HG03565 (cell line): ENCODE data around the gene CFAP61.

Experiments
- ATAC-seq: cut with Tn5 transposase; IDR thresholded peaks from one replicate; pipeline ENCODE4 v1.9.1; 2021; ENCODE audit warnings: mild to moderate bottlenecking, moderate library complexity; ENCODE audit not compliant: unreplicated experiment

CFAP61 gene

DNA sequence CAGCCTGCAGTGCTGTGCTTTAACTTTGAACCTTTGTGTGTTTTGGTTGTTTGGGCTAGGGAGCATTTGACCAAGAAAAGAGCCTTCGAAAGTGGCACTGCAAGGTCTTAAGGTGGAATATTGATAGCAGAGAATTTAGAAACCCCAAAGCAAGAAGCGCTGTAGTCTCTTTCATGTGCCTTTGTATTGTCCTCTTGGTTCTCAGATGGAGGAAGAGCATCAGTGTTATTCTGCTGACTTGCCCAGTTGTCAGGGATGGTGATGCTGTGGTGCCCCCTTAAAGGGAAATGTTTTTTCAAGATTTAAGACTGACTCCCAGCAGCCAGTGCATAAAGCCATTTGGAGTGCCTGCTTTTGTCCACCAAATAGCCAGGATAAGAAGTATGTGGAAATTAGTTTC is 212.9 kb downstream of the CFAP61 start:
- no peak for ATAC-seq

DNA sequence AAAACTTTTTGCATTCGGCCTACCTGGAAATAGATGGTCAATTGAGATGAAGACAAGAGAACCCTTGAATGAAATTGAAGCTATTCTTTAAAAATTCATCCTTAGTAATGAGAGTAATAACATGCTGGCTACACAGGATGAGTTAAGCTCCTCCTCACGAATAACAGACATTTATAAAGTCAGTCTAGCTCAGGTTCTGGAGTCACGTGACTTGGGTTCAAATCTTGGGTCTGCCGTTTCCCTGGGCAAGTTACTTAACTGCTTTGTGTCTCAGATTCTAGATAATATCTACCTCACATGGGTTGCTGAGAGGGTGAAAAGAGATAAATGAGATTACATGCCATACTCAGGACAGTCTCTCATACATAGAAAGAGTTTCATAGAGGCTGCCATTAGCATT is 214.2 kb downstream of the CFAP61 start:
- no peak for ATAC-seq

DNA sequence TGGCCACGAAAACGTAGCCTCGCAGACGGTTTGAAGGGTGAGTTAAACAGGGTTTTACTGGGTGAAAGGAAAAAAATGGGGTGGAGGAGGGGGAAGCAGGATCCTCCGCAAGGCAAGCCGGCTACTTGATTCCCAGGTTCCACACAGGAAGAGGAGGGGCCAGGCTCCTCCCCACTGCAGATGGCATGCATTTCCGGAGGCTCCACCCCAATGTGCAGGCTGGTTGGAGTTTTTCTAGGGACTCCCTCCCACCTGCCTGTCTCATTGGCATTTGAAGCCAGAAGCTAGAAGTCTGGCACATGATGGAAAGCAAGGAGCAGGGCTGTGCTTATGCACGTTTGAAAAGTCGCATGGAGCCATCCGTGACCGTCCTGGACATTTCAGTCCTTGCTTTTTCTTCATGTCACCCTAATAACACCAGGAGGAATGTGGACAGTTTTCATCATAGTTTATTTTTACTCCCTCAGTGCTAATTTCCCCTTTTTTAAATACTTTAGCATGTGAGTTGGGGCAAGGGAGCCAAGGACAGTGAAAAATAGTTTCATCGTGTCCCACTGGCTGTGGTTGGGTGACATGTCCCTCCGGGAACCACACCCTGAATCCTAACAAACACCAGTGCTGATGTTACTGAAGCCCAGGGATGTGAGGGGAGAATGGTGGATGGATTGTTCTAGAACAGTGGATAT is 215.5 kb downstream of the CFAP61 start:
- ATAC-seq, result no peak

DNA sequence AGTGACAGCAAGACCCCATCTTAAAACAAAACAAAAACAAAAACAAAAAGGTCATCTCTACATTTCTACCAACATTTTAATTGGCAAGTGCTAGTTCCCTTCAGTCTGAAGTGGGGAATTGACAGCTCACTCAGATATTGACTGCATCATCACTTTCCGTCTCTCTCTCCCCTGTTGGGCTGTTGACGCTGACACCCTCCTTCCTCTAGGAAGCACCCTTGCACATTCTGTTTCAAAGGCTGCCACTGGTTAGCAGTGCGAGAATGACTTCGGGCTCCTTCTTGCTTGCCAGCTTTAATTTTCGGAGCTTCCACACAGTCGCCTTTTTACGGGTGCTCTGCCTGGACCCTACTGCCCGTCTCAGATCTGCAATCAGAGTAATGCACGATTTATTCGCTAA is 218.9 kb downstream of the CFAP61 start:
- no peak for ATAC-seq

DNA sequence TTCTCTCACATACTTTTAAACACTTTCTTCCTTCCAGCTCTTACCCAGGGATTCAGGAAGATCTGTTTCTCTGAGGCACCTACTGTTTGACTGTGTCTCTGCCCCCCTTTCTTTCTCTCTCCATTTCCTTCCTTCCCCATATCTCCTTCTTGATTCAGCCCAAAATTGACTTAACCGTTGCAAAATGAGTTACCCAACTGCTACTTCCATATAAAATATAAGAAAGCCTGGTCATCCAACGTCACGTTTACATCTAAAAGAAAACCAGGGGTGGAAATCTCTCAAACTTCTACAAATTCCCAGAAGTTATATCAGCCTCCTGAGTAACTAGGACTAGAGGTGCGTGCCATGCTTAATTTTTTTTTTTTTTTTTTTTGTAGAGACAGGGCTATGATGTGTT is 220.4 kb downstream of the CFAP61 start:
- no peak for ATAC-seq

DNA sequence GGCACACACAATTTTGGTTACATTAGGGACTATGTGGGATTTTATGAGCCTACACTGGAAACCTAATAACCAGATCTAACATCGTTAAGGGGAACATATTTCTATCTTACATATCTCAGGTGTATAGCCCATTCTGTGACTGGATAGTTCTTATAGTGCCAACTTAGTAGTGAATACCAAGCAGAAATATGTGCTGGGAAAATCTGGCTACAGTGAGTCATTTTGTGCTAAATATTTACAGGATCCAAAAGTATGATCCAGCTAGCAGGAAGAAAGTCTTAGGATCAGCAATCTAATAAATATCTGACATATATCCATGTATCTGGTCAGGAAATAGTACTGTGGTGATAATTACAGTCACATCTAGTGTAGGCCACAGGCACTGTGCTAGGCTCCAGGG is 221.0 kb downstream of the CFAP61 start:
- ATAC-seq, result no peak

DNA sequence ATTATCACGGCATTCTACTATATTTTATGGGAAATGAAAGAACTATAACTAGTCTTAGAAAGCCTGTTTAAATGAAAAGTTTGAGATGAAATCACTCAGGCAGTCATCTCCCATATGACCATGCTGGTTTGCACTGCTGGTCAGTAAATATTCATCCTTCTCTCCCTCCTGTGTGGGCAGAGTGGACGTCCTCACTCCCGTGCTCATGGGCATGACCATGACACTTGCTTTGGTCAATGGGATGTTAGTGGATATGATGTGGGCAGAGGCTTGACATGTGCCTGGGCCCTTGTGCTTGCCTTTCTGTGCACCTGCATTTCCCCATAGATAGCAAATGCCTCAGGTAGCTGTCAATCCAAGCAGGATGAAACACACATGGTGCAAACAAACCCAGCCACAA is 222.5 kb downstream of the CFAP61 start:
- no peak for ATAC-seq

DNA sequence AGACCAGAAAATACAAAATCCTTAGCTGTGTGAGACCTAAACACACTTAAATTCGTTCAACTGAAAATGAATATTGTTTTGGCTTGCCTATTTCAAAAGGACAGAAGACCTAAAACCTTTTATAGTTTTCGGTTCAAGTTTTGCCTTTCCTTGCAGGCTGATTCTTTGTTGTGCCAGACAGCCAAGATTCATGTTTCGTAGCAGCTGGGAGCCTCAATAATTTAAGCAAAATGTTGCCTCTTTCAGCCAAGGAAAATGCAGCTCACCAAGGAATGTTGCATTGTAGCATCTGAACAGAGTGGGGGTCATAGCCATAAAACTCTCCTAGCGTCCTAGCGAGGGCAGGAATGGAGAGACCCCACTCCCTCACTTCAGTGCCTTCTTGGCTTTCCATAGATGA is 223.3 kb downstream of the CFAP61 start:
- ATAC-seq, result no peak

DNA sequence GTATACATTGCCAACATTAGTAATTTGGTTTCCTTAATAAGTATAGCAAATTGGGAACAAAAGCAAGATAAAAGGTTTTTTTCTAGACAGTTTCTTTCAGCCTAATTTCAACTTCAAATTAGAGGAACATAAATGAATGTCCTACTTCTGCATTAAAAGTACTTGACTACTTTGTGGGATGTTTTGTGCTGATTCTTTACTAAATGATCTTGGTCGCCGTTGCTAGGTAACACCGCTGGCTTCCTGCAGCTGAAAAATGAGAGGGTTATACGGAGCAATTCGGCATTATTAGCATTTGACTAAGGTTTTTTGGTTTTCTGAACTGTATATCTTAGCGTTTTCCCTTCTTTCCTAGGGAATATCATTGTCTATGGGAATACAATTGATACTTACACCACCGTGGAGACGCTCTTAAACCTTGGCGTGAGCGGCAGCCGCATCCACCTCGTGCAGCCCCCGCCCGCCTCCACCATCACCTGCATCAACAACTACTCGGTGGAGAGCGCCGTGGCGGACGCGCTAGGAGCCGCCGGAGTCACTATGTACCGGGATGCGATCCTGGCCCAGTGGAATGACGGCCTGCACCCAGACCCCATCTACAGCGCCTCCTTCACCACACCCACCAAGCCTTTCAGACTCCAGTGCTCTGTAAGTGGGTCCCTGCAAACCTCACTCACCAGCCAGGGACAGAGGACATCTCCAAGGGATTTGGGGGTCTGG is 224.6 kb downstream of the CFAP61 start:
- ATAC-seq, result no peak

DNA sequence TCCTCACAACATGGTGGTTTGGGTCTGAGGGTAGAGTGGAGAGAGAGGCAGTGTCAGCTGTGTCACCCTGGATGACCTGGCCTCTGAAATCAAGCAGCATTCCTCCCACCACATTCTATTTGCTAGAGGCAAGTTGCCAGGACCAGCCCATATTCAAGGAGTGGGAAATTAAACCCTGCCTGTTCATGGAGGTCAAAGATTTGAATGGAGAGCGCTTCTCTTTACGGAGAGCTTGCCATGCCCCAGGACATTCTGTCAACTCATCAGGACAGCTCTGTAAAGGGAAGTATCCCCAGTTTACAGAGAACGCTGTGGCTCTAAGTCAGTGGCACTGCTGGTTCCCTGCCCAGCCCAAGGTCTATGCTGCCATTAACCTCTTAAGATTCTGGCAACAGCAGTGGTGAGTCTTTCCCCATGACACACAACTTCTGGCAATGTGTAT is 225.6 kb downstream of the CFAP61 start:
- no peak for ATAC-seq

DNA sequence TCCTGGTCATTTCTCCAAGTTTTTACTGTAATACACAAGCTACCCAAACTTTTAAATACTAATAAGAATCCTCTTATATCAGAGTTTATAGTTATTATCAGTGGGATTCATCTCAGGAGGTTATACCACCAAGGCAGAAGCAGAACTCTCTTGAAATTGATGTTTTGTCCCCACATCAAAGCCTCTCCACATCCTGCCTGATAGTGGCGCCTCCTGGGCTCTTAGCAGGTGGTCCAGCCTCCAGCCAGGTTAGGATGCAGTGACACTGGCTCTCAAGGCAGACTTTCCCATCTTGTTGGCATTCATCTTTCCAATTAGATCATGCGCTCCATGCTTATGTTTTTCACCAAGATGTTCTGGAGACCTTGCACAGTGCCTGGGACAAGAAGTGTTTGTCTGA is 233.7 kb downstream of the CFAP61 start:
- ATAC-seq, result no peak

DNA sequence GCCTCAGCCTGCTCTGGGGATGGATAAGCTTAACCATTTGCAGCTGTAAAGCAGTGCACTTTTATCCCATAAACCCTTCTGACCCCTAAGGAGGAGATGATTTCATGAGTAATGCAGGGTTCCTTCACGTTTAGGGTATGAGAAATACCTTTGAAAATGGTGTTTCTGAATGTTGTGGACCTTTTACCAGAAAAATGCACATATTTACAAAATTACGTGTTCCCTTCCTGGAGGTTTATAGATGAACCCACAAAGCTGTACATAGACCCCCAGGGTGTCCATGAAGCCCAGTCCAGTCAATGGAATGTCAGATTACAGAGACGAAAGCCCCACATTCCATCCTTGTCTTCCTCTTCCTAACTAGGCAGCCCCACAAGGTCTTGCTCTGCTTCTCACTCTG is 237.0 kb downstream of the CFAP61 start:
- no peak for ATAC-seq

DNA sequence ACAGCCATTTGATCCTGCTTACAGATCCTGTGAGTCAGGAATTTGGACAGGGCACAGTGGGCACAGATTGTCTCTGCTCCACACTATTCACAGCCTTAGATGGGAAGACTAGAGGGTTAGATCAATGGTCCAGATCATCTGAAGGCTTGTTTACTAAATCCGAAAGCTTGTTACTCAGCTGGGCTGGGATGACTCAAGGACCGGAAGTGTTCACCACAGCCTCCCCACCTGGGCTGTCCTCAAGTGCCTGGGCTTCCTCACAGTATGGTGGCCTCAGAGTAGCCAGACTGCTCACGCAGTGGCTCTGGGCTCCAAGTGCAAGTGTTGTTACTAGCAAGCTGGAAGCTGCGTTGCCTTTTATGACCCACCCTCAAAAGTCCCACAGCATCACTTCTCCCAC is 240.1 kb downstream of the CFAP61 start:
- ATAC-seq, result no peak

DNA sequence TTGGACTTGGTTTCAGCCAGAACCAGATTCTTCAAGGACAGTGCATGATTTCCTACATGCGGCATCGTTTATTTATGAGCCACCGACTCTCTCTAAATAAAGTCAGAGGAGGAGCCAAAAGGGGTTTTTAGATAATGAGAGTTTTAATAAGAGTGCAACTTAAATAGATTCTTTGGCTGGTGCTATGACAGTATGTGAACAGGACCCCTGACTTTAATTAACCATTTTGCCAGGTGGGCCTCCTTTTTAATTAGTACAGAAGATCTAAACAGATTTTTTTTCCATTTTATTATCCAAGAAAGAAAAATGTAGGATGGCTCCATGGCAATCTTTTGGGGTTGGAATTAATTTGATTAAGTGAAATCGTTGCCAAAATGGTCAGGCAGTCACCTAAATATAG is 240.8 kb downstream of the CFAP61 start:
- ATAC-seq, result no peak

DNA sequence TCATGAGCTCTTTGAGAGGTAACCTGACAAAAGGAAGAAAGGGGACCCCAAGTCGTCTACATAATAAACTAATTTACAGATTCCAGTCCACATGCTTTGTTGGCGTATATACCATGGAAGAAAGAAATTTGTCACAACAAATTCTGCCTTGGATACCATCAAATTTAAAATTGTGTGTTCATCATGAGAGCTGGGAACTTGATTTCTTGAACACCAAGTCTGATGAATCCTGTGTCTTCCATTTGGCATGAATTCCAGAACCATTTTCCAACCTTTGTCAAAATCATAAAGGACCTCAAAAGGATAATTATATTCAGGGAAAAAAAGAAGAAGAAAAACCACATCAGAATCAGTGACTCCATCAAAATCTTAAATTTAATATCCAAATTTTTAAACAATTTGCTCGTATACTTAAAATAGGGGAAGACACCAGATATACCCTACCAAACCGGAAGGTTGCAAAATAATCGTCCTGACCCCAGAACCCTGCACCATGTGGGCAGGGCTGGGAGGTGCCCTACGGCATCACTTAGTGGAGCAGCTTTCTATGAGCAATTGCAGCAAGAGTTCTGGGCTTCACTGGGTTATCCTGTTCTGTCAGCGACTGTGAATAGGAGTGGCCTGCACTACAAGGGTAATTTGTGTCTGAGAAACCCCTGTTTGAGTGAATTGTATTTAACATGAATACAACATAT is 241.5 kb downstream of the CFAP61 start:
- no peak for ATAC-seq

DNA sequence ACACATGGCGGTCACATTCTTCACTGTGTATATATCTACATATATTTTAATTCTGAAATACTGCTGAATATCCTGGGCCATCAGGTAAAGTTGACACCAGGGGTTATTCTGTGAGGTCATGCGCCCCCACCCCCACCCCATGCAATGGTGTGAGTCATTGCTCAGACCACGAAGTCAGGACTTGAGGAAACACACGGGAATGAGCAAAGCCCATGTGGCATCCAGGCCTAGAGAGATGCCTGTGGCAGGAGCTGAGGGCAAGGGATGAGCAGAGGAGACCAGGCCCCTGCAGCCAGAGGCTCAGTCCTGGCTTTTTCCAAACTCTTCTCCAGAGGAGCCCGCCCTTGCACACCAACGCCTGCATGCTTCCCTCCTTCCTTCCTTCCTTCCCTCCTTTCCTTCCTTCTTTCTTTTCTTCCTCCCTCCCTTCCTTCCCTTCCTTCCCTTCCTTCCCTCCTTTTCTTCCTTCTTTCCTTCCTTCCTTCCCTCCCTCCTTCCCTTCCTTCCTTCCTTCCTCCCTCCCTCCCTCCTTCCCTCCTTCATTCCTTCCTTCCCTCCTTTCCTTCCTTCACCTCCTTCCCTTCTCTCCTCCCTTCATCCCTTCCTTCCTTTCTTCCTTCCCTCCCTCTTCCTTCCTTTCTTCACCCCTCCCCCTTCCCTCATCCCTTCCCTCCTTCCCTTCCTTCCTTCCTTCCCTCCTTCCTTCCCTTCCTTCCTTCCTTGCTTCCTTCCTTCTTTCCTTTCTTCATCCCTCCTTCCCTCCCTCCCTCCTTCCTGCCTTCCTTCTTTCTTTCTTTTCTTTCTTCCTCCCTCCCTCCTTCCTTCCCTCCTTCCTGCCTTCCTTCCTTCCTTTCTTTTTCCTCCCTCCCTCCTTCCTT is 243.5 kb downstream of the CFAP61 start:
- no peak for ATAC-seq

DNA sequence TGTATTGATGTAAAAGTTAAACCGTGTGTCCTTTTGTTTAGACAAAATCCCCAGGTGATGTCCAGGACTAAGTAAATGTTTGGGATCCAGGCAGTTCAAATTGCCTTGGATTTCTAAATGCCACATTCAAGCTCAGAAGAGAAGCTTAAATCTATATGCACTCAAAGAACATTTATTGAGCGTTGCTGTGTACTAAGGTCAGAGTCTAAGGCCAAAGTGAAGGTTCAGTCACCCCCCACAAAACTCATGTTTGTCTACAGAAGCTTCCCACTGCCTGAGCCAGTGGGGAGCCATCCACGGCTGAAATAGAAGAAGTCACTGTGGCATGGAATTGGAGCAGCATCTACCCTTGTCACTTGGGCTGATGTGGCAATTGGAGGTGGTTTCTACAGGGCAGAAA is 244.8 kb downstream of the CFAP61 start:
- no peak for ATAC-seq

DNA sequence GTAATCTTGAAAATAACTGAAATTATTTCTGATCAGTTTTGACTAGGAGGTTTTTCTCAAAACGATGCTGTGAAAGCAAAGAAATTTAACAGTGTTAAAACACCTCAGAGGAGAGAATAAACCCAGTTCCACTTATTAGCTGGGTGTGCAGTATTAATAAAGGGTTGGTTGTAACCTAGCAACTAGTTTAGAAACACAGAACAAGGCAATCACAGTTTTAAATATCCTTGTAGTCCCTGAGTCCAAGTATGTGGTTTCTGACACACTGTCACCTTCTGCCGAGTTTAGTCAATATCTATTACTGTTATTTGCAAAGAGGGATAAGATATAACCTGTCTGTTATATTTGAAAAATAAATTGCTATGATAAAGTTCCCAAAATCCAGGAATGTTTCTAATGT is 245.4 kb downstream of the CFAP61 start:
- no peak for ATAC-seq

DNA sequence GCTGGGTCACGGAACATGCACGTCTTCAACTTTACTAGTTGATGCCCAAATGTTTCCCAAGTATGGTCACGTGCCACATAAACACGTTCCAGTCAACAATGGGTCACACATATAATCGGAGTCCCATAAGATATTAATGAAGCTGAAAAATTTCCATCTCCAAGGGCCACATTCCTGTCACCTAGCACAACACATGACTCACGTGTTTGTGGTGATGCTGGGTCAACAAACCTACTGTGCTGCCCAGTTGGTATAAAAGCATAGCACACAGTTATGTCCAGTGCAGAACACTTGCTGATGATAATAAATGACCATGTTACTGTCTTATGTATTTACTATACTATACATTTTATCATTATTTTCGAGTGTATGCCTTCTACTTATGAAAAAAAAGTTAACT is 247.6 kb downstream of the CFAP61 start:
- no peak for ATAC-seq

DNA sequence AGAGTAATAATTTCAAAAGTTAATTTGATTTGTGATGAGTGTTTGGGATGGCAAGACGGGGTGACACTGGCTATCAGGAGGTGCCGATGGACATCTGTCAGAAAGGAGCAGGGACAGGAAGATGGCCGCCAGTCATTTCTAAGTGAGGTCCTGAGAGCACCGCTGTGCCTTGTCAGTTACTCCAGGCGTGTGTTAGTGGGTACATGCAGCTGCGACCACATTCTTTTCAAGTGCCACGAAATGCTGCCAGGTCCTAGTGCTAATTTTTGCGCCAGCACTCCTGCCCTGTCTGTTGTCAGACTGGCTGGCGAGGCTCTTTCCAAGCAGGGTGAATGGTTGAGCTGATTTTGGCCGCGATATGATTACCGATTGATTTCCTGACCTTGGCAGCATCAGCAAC is 251.0 kb downstream of the CFAP61 start:
- ATAC-seq, result no peak

DNA sequence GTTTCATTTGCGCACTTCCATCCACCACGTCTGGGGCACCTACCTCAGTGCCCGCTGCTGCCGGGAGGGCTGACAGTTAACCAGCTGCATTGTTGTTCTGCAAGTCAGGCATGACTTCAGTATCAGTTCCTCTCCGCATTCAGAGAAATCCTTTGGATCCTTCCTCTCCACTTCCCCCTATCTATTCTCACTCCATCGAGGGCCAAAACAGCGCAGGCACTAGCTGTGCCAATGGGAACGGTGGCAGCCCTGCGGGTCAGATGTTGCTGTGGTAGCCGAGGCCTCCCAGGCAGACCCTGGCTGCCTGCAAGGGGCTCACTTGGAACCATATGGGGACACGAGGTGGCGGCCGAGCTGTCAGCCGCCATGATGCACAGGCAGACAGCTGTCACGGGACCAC is 251.4 kb downstream of the CFAP61 start:
- no peak for ATAC-seq
